ENCODE measurements around the gene STIM1.

- TF ChIP-seq, protein P1, sequence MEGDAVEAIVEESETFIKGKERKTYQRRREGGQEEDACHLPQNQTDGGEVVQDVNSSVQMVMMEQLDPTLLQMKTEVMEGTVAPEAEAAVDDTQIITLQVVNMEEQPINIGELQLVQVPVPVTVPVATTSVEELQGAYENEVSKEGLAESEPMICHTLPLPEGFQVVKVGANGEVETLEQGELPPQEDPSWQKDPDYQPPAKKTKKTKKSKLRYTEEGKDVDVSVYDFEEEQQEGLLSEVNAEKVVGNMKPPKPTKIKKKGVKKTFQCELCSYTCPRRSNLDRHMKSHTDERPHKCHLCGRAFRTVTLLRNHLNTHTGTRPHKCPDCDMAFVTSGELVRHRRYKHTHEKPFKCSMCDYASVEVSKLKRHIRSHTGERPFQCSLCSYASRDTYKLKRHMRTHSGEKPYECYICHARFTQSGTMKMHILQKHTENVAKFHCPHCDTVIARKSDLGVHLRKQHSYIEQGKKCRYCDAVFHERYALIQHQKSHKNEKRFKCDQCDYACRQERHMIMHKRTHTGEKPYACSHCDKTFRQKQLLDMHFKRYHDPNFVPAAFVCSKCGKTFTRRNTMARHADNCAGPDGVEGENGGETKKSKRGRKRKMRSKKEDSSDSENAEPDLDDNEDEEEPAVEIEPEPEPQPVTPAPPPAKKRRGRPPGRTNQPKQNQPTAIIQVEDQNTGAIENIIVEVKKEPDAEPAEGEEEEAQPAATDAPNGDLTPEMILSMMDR (IDR thresholded peaks at IDR 0.05; ENCODE audit: insufficient read depth, low read length): no peak
- no peak for TF ChIP-seq GABPA (IDR thresholded peaks at IDR 0.05; ENCODE audit: low read depth)
- TF ChIP-seq POLR2AphosphoS5 (IDR thresholded peaks at IDR 0.05; ENCODE audit: low read depth): no peak
- TF ChIP-seq REST (IDR thresholded peaks at IDR 0.05; ENCODE audit: insufficient replicate concordance, low read depth): no peak
- TF ChIP-seq SPI1 (IDR thresholded peaks at IDR 0.05; ENCODE audit: borderline replicate concordance, low read depth): no peak
Observed at GRCh38 chr11:3865388-3866193, 10.1 kb downstream of the STIM1 start.

All from HL-60 (cell line).